Measurements from ENCODE around the gene PLXNB1.
A peak's percentile ranks its signal among the peaks of the same experiment; 100 is the strongest.

PLXNB1 gene

DNA sequence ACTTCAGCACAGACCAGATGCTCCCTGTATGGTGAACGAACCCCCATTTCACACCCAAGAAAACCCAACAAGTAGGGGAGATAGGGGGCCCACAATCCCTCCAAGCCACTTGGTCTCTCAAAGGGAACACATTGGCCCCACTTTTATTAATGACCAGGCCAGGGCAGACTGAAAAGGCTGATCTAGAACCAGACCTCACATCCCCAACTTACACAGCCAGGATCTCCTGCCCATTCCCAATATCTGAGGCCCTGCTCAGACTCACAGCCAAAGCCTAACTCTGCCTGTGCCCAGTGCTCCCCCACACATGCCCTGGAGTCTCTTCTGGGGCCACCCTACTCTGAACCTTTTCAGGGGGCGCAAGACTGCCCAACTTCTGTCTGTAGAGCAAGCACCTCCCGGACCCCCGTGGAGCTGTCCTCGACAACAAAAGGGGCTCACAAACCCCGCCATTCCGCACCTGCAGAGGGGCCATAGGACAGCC is 1.8 kb downstream of the PLXNB1 start:
- H3K4me1 ChIP-seq (ENCODE audit: control insufficient read depth in 5 of 5, insufficient read depth in 5 of 5, low read length in 5 of 5) = peaks cover 8 to 64% (median 55%) of the 10 kb centered on the region in 5 donors
- H3K27me3 ChIP-seq (ENCODE audit: control insufficient read depth in 5 of 5, insufficient read depth in 4 of 5, low read length in 5 of 5) = no peaks in the 10 kb centered on the region
- H3K36me3 ChIP-seq (ENCODE audit: control insufficient read depth in 5 of 5, insufficient read depth in 5 of 5, low read length in 5 of 5) = peaks cover 0 to 24% (median 10%) of the 10 kb centered on the region in 5 donors
- peak overlapping the region; percentile 84 for H3K27ac ChIP-seq (ENCODE audit: low read depth, low read length)
- H3K4me3 ChIP-seq (ENCODE audit: low read depth in 1 of 5, low read length in 5 of 5) = peak overlapping the region; percentile 52 to 80 (median 68)
- no peaks in the 10 kb centered on the region for H3K9me3 ChIP-seq (ENCODE audit: control insufficient read depth in 5 of 5, low read length in 5 of 5)
- H3K9ac ChIP-seq (ENCODE audit: low read length in 5 of 5) = peak overlapping the region in 4 of 5 donors; percentile 21 to 51 (median 32)

DNA sequence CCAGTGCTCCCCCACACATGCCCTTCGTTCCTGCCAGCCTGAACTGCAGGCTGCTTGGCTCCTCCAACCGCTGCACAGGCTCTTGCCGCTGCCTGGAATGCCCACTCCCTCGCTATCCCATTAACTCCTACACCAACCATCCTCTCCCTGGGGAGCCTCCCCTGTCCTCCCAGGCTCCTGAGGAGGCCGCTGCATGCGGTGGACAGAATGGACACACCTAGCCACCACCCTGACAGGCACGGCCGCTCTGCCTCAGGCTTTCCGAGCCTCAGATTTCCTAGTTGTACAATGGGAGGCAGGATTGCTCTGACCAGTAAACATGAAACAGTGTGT is 2.3 kb downstream of the PLXNB1 start:
- no peaks in the 10 kb centered on the region for H3K9me3 ChIP-seq (ENCODE audit: control insufficient read depth in 5 of 5, low read length in 5 of 5)
- H3K27me3 ChIP-seq (ENCODE audit: control insufficient read depth in 5 of 5, insufficient read depth in 4 of 5, low read length in 5 of 5) = no peaks in the 10 kb centered on the region
- peaks cover 7 to 66% (median 58%) of the 10 kb centered on the region in 5 donors for H3K4me1 ChIP-seq (ENCODE audit: control insufficient read depth in 5 of 5, insufficient read depth in 5 of 5, low read length in 5 of 5)
- H3K36me3 ChIP-seq (ENCODE audit: control insufficient read depth in 5 of 5, insufficient read depth in 5 of 5, low read length in 5 of 5) = peaks cover 0 to 19% (median 5%) of the 10 kb centered on the region in 5 donors
- H3K9ac ChIP-seq (ENCODE audit: low read length in 5 of 5) = peak overlapping the region in 3 of 5 donors; percentile 2 to 56 (median 26)
- H3K4me3 ChIP-seq (ENCODE audit: low read depth in 1 of 5, low read length in 5 of 5) = peak overlapping the region; percentile 5 to 80 (median 64)
- peak overlapping the region; percentile 84 for H3K27ac ChIP-seq (ENCODE audit: low read depth, low read length)

DNA sequence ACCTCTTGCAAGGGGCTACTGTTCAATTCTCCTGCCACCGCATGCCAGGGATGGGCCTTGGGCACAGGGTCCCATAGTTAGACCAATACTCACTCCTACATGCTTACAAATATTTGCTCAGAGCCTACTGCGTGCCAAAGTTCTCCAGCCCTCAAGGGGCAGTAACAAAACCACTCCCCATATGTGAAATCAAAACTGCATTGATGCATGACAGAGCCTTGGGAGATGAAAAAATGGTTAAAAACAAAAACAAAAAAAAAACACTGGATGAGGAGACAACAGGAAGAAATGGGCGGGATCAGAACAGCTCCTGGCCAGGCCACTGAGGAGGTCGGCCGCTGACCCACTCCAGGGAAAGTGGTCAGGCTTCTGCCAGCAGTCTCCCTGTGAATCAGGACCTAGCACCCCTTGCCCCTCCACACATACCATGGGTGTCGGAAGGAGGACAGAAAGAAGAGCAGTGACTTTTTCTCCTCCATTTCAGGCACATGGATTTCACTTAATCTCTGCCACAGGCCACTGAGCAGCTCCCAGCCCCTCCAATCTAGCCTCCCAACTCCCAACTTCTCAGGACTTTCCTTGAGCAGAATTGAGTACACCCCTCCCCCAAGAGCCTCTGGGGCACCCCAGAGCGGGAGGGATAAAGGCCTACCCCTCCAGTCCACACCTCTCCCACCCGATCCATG is 2.8 kb downstream of the PLXNB1 start:
- Histone ChIP-seq H3K27ac (ENCODE audit: low read depth, low read length) (peak overlapping the region; percentile 84), H3K9ac (ENCODE audit: low read length in 5 of 5) (peak overlapping the region in 4 of 5 donors; percentile 2 to 56 (median 24)), H3K36me3 (ENCODE audit: control insufficient read depth in 5 of 5, insufficient read depth in 5 of 5, low read length in 5 of 5) (peaks cover 0 to 14% (median under 1%) of the 10 kb centered on the region in 5 donors), H3K4me3 (ENCODE audit: low read depth in 1 of 5, low read length in 5 of 5) (peak overlapping the region; percentile 5 to 80 (median 64)), H3K27me3 (ENCODE audit: control insufficient read depth in 5 of 5, insufficient read depth in 4 of 5, low read length in 5 of 5) (no peaks in the 10 kb centered on the region), H3K4me1 (ENCODE audit: control insufficient read depth in 5 of 5, insufficient read depth in 5 of 5, low read length in 5 of 5) (peaks cover 7 to 66% (median 59%) of the 10 kb centered on the region in 5 donors), H3K9me3 (ENCODE audit: control insufficient read depth in 5 of 5, low read length in 5 of 5) (no peaks in the 10 kb centered on the region)

DNA sequence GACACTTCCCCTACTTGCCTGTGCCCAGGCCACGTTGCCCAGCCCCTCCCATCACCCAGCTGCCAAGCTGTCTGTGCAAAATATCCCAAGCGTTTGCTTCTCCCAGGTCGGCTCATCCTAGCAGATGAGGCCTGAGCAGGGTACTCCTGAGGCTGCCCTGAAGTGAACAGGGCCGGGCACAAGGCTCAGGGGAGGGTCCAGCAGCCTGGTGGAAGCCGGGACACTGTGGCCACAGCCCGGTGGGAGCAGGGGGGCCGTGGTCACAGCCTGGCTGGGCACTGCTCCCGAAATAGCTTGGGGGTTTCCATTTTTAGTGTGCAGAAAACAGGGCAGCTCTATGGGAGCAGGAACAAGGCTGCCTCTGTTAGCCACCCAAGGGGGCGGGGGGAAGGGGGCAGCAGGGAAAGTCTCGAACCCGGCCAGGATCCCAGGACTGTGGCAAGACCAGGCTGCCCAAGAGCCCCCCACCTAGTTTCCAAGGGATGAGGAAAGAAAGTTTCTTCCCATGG is 3.4 kb downstream of the PLXNB1 start:
- H3K9ac ChIP-seq (ENCODE audit: low read length in 5 of 5) = peak overlapping the region in 3 of 5 donors; percentile 15 to 56 (median 32)
- peak overlapping the region; percentile 84 for H3K27ac ChIP-seq (ENCODE audit: low read depth, low read length)
- peaks cover 7 to 66% (median 59%) of the 10 kb centered on the region in 5 donors for H3K4me1 ChIP-seq (ENCODE audit: control insufficient read depth in 5 of 5, insufficient read depth in 5 of 5, low read length in 5 of 5)

DNA sequence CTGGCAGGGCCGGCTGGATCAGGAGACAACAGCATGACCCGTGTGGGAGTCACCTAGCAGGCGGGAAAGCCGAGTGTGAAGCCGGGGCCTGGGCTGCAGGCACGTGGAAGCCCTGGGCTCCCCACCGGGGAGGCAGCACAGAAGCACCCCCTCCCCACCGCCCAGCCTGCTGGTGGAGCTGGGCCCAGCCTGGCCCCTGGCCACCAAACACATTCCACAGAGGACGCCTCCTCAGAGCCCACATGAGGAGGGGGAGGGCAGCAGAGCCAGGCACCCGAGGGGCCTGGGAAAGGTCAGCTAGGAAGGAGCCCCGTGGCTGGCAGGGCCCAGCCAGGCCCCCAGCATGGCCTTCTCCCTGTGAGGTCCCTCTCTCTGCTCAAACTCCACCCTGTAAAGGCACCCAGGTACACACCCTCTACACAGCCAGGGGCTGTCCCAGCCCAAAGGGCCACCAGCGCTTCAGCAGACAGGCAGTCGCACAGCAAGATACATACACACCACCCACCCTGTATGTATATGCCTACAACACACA is 4.5 kb downstream of the PLXNB1 start:
- peaks cover 7 to 66% (median 59%) of the 10 kb centered on the region in 5 donors for H3K4me1 ChIP-seq (ENCODE audit: control insufficient read depth in 5 of 5, insufficient read depth in 5 of 5, low read length in 5 of 5)
- peak overlapping the region in 1 of 5 donors; percentile 7 for H3K4me3 ChIP-seq (ENCODE audit: low read depth in 1 of 5, low read length in 5 of 5)
- H3K27ac ChIP-seq (ENCODE audit: low read depth, low read length) = peak overlapping the region; percentile 84

More for the DNA sequence above, 3.4 kb downstream of the PLXNB1 start:
- Histone ChIP-seq H3K27me3 (ENCODE audit: control insufficient read depth in 5 of 5, insufficient read depth in 4 of 5, low read length in 5 of 5) (no peaks in the 10 kb centered on the region), H3K36me3 (ENCODE audit: control insufficient read depth in 5 of 5, insufficient read depth in 5 of 5, low read length in 5 of 5) (peaks cover 0 to 8% (median 0%) of the 10 kb centered on the region in 5 donors), H3K4me3 (ENCODE audit: low read depth in 1 of 5, low read length in 5 of 5) (peak overlapping the region in 3 of 5 donors; percentile 0 to 80 (median 7)), H3K9me3 (ENCODE audit: control insufficient read depth in 5 of 5, low read length in 5 of 5) (no peaks in the 10 kb centered on the region)

DNA sequence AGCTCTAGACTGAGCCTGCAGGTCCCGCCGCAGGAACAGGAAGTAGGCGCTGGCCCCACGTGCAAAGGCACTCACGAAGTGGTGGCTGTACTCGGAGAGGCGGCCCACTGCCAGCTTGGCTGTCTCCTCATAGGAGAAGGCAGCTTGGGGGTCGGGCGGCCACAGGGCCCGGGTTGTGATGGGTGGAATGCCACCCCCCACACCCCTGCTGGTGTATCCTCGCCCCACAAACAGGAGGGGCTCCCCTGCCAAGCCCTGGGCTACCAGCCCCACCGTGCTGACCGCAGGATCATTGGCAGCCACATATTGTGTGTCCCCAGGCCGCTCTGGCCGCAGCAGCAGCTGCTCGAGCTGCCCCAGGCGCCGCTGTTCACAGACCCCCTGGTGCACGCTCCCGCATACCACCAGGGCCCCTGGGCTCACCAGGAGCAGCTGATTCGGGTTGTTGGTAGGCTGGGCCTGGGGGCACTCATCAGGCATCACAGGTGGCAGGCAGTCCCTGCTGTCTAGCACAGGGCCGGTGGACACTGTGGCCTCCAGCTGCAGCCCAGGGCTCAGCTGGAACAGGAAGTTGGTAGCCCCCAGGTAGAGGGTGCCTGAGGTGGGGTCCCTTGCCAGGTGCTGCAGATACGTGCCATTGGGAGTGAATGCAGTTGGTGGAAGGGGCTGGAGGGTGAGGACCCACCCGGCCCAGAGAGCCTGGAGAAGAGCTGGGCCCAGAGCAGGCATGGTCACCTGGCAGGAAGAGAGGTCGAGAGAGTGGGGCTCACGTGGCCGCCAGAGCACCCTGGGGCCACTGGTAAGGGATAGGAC is 5.8 kb downstream of the PLXNB1 start:
- no peak overlapping the region for H3K4me3 ChIP-seq (ENCODE audit: low read depth in 1 of 5, low read length in 5 of 5)
- H3K9ac ChIP-seq (ENCODE audit: low read length in 5 of 5) = no peak overlapping the region
- H3K9me3 ChIP-seq (ENCODE audit: control insufficient read depth in 5 of 5, low read length in 5 of 5) = no peaks in the 10 kb centered on the region
- peaks cover 0 to 19% (median 12%) of the 10 kb centered on the region in 5 donors for H3K36me3 ChIP-seq (ENCODE audit: control insufficient read depth in 5 of 5, insufficient read depth in 5 of 5, low read length in 5 of 5)
- peaks cover 7 to 64% (median 52%) of the 10 kb centered on the region in 5 donors for H3K4me1 ChIP-seq (ENCODE audit: control insufficient read depth in 5 of 5, insufficient read depth in 5 of 5, low read length in 5 of 5)
- H3K27me3 ChIP-seq (ENCODE audit: control insufficient read depth in 5 of 5, insufficient read depth in 4 of 5, low read length in 5 of 5) = no peaks in the 10 kb centered on the region
- H3K27ac ChIP-seq (ENCODE audit: low read depth, low read length) = peak overlapping the region; percentile 84

More for the DNA sequence above, 4.5 kb downstream of the PLXNB1 start:
- Histone ChIP-seq H3K9me3 (ENCODE audit: control insufficient read depth in 5 of 5, low read length in 5 of 5) (no peaks in the 10 kb centered on the region), H3K36me3 (ENCODE audit: control insufficient read depth in 5 of 5, insufficient read depth in 5 of 5, low read length in 5 of 5) (peaks cover 0 to 11% (median 6%) of the 10 kb centered on the region in 5 donors), H3K27me3 (ENCODE audit: control insufficient read depth in 5 of 5, insufficient read depth in 4 of 5, low read length in 5 of 5) (no peaks in the 10 kb centered on the region), H3K9ac (ENCODE audit: low read length in 5 of 5) (peak overlapping the region in 2 of 5 donors; percentile 35 to 37)

DNA sequence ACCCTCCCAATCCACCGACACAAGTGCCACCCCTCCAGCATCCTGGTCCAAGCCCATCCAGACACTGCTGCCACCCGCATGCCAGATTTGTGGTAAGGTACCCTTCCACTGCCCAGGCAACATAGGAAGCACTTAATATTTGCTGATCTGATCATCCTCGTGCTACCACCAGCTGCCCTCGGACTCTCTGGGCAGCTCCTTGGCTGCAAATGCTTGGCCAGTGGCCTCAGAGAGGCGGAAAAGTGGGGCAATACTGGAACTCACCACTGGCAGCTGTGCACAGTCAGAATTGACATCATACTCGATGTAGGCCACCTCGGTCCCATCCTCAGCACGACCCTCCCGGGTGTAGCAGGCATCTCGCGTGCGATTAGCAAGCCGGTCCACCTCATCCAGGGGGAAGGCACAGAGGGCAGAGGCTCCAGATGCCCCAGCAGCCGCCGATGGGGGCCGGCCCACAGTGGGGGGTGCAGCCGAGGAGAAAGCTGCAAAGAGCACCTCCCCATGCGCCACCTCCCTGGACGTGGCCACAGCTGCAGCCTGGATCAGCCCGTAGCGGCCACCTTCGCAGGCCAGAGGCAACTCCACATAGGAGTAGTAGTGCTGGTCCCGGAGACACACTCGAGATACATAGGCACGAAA is 6.5 kb downstream of the PLXNB1 start:
- Histone ChIP-seq H3K4me3 (ENCODE audit: low read depth in 1 of 5, low read length in 5 of 5) (no peak overlapping the region), H3K9me3 (ENCODE audit: control insufficient read depth in 5 of 5, low read length in 5 of 5) (no peaks in the 10 kb centered on the region), H3K4me1 (ENCODE audit: control insufficient read depth in 5 of 5, insufficient read depth in 5 of 5, low read length in 5 of 5) (peaks cover 7 to 65% (median 50%) of the 10 kb centered on the region in 5 donors), H3K9ac (ENCODE audit: low read length in 5 of 5) (no peak overlapping the region), H3K27ac (ENCODE audit: low read depth, low read length) (no peak overlapping the region), H3K36me3 (ENCODE audit: control insufficient read depth in 5 of 5, insufficient read depth in 5 of 5, low read length in 5 of 5) (peaks cover 0 to 26% (median 18%) of the 10 kb centered on the region in 5 donors), H3K27me3 (ENCODE audit: control insufficient read depth in 5 of 5, insufficient read depth in 4 of 5, low read length in 5 of 5) (no peaks in the 10 kb centered on the region)

DNA sequence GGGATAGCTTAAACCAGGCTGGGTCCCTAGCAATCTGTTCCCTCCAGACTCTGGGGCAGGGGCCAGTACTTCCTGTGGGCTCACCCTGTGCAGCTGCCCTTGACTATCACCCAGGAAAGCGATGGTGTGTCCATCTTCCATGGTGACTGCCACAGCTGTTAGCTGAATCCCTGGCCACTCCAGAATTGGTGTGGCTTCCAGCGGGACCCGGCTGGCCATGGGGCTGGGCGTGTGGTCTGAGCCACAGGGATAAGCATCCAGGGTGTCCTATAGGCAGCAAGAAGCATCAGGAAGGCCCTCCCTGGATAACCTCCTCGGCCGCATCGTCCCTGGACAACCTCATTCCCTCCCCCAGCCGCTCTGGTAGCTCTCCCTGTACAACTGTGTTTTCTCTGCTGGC is 7.2 kb downstream of the PLXNB1 start:
- peaks cover 7 to 58% (median 43%) of the 10 kb centered on the region in 5 donors for H3K4me1 ChIP-seq (ENCODE audit: control insufficient read depth in 5 of 5, insufficient read depth in 5 of 5, low read length in 5 of 5)
- H3K9me3 ChIP-seq (ENCODE audit: control insufficient read depth in 5 of 5, low read length in 5 of 5) = no peaks in the 10 kb centered on the region
- no peak overlapping the region for H3K9ac ChIP-seq (ENCODE audit: low read length in 5 of 5)
- no peaks in the 10 kb centered on the region for H3K27me3 ChIP-seq (ENCODE audit: control insufficient read depth in 5 of 5, insufficient read depth in 4 of 5, low read length in 5 of 5)
- H3K36me3 ChIP-seq (ENCODE audit: control insufficient read depth in 5 of 5, insufficient read depth in 5 of 5, low read length in 5 of 5) = peaks cover 0 to 33% (median 24%) of the 10 kb centered on the region in 5 donors
- no peak overlapping the region for H3K27ac ChIP-seq (ENCODE audit: low read depth, low read length)
- H3K4me3 ChIP-seq (ENCODE audit: low read depth in 1 of 5, low read length in 5 of 5) = no peak overlapping the region

DNA sequence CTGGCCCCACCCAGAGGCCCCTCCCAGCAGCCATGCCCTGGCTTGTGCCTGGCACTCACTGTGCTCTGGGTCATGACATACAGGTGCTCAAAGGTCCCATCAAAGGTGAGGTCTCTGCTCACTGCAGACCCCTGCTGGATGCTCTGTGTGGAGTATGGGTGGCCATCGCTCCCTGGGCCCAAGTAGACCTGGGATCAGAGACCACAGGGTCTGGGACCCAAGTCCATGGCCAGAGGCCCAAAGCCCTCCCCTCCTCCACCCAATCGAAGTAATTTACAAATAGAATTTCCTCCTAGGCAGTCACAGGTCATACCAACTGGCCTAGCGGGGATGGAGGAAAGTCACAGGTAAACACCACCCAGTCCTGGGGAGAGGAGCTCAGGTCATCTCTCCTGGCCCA is 7.6 kb downstream of the PLXNB1 start:
- H3K4me3 ChIP-seq (ENCODE audit: low read depth in 1 of 5, low read length in 5 of 5) = no peak overlapping the region
- no peak overlapping the region for H3K27ac ChIP-seq (ENCODE audit: low read depth, low read length)
- no peak overlapping the region for H3K9ac ChIP-seq (ENCODE audit: low read length in 5 of 5)
- no peaks in the 10 kb centered on the region for H3K27me3 ChIP-seq (ENCODE audit: control insufficient read depth in 5 of 5, insufficient read depth in 4 of 5, low read length in 5 of 5)
- no peaks in the 10 kb centered on the region for H3K9me3 ChIP-seq (ENCODE audit: control insufficient read depth in 5 of 5, low read length in 5 of 5)
- H3K4me1 ChIP-seq (ENCODE audit: control insufficient read depth in 5 of 5, insufficient read depth in 5 of 5, low read length in 5 of 5) = peaks cover 6 to 54% (median 39%) of the 10 kb centered on the region in 5 donors
- H3K36me3 ChIP-seq (ENCODE audit: control insufficient read depth in 5 of 5, insufficient read depth in 5 of 5, low read length in 5 of 5) = peaks cover 0 to 37% (median 29%) of the 10 kb centered on the region in 5 donors

Data from subcutaneous abdominal adipose tissue (tissue), 5 donors.